ENCODE results near the gene ANXA3.

ANXA3 gene

GRCh38 chr4:78558410-78558809, 6.8 kb downstream of the ANXA3 start:
- Histone ChIP-seq H3K4me1 (ENCODE audit: control insufficient read depth, insufficient read depth, low read length) (peaks cover 17% of the 10 kb centered on the region), H3K9ac (ENCODE audit: low read length in 2 of 2) (no peak overlapping the region), H3K27ac (ENCODE audit: low read length) (no peak overlapping the region), H3K9me3 (ENCODE audit: control insufficient read depth in 2 of 2, low read length in 2 of 2) (no peaks in the 10 kb centered on the region), H3K36me3 (ENCODE audit: control insufficient read depth in 2 of 2, insufficient read depth in 2 of 2, low read length in 2 of 2) (peaks cover 0 to 2% of the 10 kb centered on the region in 2 donors), H3K4me3 (ENCODE audit: low read length in 2 of 2) (no peak overlapping the region), H3K27me3 (ENCODE audit: control insufficient read depth in 1 of 2, insufficient read depth in 2 of 2, low read length in 2 of 2) (no peaks in the 10 kb centered on the region)

- H3K36me3 ChIP-seq (ENCODE audit: control insufficient read depth in 2 of 2, insufficient read depth in 2 of 2, low read length in 2 of 2) = no peaks in the 10 kb centered on the region
- H3K9ac ChIP-seq (ENCODE audit: low read length in 2 of 2) = no peak overlapping the region
- peaks cover 13% of the 10 kb centered on the region for H3K4me1 ChIP-seq (ENCODE audit: control insufficient read depth, insufficient read depth, low read length)
- no peak overlapping the region for H3K4me3 ChIP-seq (ENCODE audit: low read length in 2 of 2)
- H3K27me3 ChIP-seq (ENCODE audit: control insufficient read depth in 1 of 2, insufficient read depth in 2 of 2, low read length in 2 of 2) = no peaks in the 10 kb centered on the region
- H3K27ac ChIP-seq (ENCODE audit: low read length) = peak overlapping the region; percentile 42
- no peaks in the 10 kb centered on the region for H3K9me3 ChIP-seq (ENCODE audit: control insufficient read depth in 2 of 2, low read length in 2 of 2)
Measured at GRCh38 chr4:78560296-78560963, 8.9 kb downstream of the ANXA3 start.

GRCh38 chr4:78561677-78562076, 10.1 kb downstream of the ANXA3 start:
- Histone ChIP-seq H3K4me1 (ENCODE audit: control insufficient read depth, insufficient read depth, low read length) (peaks cover 16% of the 10 kb centered on the region), H3K27ac (ENCODE audit: low read length) (peak overlapping the region; percentile 18)

GRCh38 chr4:78562687-78563086, 11.1 kb downstream of the ANXA3 start:
- Histone ChIP-seq H3K27me3 (ENCODE audit: control insufficient read depth in 1 of 2, insufficient read depth in 2 of 2, low read length in 2 of 2) (no peaks in the 10 kb centered on the region), H3K4me1 (ENCODE audit: control insufficient read depth, insufficient read depth, low read length) (peaks cover 16% of the 10 kb centered on the region), H3K36me3 (ENCODE audit: control insufficient read depth in 2 of 2, insufficient read depth in 2 of 2, low read length in 2 of 2) (no peaks in the 10 kb centered on the region), H3K27ac (ENCODE audit: low read length) (no peak overlapping the region), H3K4me3 (ENCODE audit: low read length in 2 of 2) (no peak overlapping the region), H3K9me3 (ENCODE audit: control insufficient read depth in 2 of 2, low read length in 2 of 2) (no peaks in the 10 kb centered on the region), H3K9ac (ENCODE audit: low read length in 2 of 2) (no peak overlapping the region)

More at GRCh38 chr4:78561677-78562076, 10.1 kb downstream of the ANXA3 start:
- Histone ChIP-seq H3K36me3 (ENCODE audit: control insufficient read depth in 2 of 2, insufficient read depth in 2 of 2, low read length in 2 of 2) (no peaks in the 10 kb centered on the region), H3K9ac (ENCODE audit: low read length in 2 of 2) (no peak overlapping the region), H3K9me3 (ENCODE audit: control insufficient read depth in 2 of 2, low read length in 2 of 2) (no peaks in the 10 kb centered on the region), H3K27me3 (ENCODE audit: control insufficient read depth in 1 of 2, insufficient read depth in 2 of 2, low read length in 2 of 2) (no peaks in the 10 kb centered on the region), H3K4me3 (ENCODE audit: low read length in 2 of 2) (peak overlapping the region in 1 of 2 donors; percentile 17)

- Histone ChIP-seq H3K4me3 (ENCODE audit: low read length in 2 of 2) (no peak overlapping the region), H3K9me3 (ENCODE audit: control insufficient read depth in 2 of 2, low read length in 2 of 2) (no peaks in the 10 kb centered on the region), H3K27ac (ENCODE audit: low read length) (peak overlapping the region; percentile 19), H3K9ac (ENCODE audit: low read length in 2 of 2) (no peak overlapping the region), H3K27me3 (ENCODE audit: control insufficient read depth in 1 of 2, insufficient read depth in 2 of 2, low read length in 2 of 2) (no peaks in the 10 kb centered on the region), H3K36me3 (ENCODE audit: control insufficient read depth in 2 of 2, insufficient read depth in 2 of 2, low read length in 2 of 2) (no peaks in the 10 kb centered on the region), H3K4me1 (ENCODE audit: control insufficient read depth, insufficient read depth, low read length) (peaks cover 11% of the 10 kb centered on the region)
Measured at GRCh38 chr4:78565971-78566372, 14.4 kb downstream of the ANXA3 start.

- Histone ChIP-seq H3K27ac (ENCODE audit: low read length) (peak overlapping the region; percentile 19), H3K36me3 (ENCODE audit: control insufficient read depth in 2 of 2, insufficient read depth in 2 of 2, low read length in 2 of 2) (no peaks in the 10 kb centered on the region), H3K27me3 (ENCODE audit: control insufficient read depth in 1 of 2, insufficient read depth in 2 of 2, low read length in 2 of 2) (no peaks in the 10 kb centered on the region), H3K9ac (ENCODE audit: low read length in 2 of 2) (no peak overlapping the region), H3K4me1 (ENCODE audit: control insufficient read depth, insufficient read depth, low read length) (peaks cover 6% of the 10 kb centered on the region), H3K4me3 (ENCODE audit: low read length in 2 of 2) (no peak overlapping the region), H3K9me3 (ENCODE audit: control insufficient read depth in 2 of 2, low read length in 2 of 2) (no peaks in the 10 kb centered on the region)
Measured at GRCh38 chr4:78566834-78567499, 15.4 kb downstream of the ANXA3 start.

- no peaks in the 10 kb centered on the region for H3K9me3 ChIP-seq (ENCODE audit: control insufficient read depth in 2 of 2, low read length in 2 of 2)
- peaks cover 6% of the 10 kb centered on the region for H3K4me1 ChIP-seq (ENCODE audit: control insufficient read depth, insufficient read depth, low read length)
- no peak overlapping the region for H3K27ac ChIP-seq (ENCODE audit: low read length)
- H3K9ac ChIP-seq (ENCODE audit: low read length in 2 of 2) = no peak overlapping the region
- H3K27me3 ChIP-seq (ENCODE audit: control insufficient read depth in 1 of 2, insufficient read depth in 2 of 2, low read length in 2 of 2) = no peaks in the 10 kb centered on the region
- H3K4me3 ChIP-seq (ENCODE audit: low read length in 2 of 2) = no peak overlapping the region
- no peaks in the 10 kb centered on the region for H3K36me3 ChIP-seq (ENCODE audit: control insufficient read depth in 2 of 2, insufficient read depth in 2 of 2, low read length in 2 of 2)
Measured at GRCh38 chr4:78567500-78568060, 16.0 kb downstream of the ANXA3 start.

- Histone ChIP-seq H3K27me3 (ENCODE audit: control insufficient read depth in 1 of 2, insufficient read depth in 2 of 2, low read length in 2 of 2) (no peaks in the 10 kb centered on the region), H3K9me3 (ENCODE audit: control insufficient read depth in 2 of 2, low read length in 2 of 2) (no peaks in the 10 kb centered on the region), H3K4me3 (ENCODE audit: low read length in 2 of 2) (no peak overlapping the region), H3K9ac (ENCODE audit: low read length in 2 of 2) (no peak overlapping the region), H3K4me1 (ENCODE audit: control insufficient read depth, insufficient read depth, low read length) (peaks cover 6% of the 10 kb centered on the region), H3K36me3 (ENCODE audit: control insufficient read depth in 2 of 2, insufficient read depth in 2 of 2, low read length in 2 of 2) (peaks cover 0 to 2% of the 10 kb centered on the region in 2 donors), H3K27ac (ENCODE audit: low read length) (no peak overlapping the region)
Measured at GRCh38 chr4:78568640-78569305, 17.2 kb downstream of the ANXA3 start.

- Histone ChIP-seq H3K4me3 (ENCODE audit: low read length in 2 of 2) (no peak overlapping the region), H3K9me3 (ENCODE audit: control insufficient read depth in 2 of 2, low read length in 2 of 2) (no peaks in the 10 kb centered on the region), H3K9ac (ENCODE audit: low read length in 2 of 2) (no peak overlapping the region), H3K4me1 (ENCODE audit: control insufficient read depth, insufficient read depth, low read length) (peaks cover 6% of the 10 kb centered on the region), H3K36me3 (ENCODE audit: control insufficient read depth in 2 of 2, insufficient read depth in 2 of 2, low read length in 2 of 2) (peaks cover 0 to 2% of the 10 kb centered on the region in 2 donors), H3K27ac (ENCODE audit: low read length) (no peak overlapping the region), H3K27me3 (ENCODE audit: control insufficient read depth in 1 of 2, insufficient read depth in 2 of 2, low read length in 2 of 2) (no peaks in the 10 kb centered on the region)
Measured at GRCh38 chr4:78569306-78569821, 17.8 kb downstream of the ANXA3 start.

GRCh38 chr4:78570117-78570516, 18.5 kb downstream of the ANXA3 start:
- H3K27me3 ChIP-seq (ENCODE audit: control insufficient read depth in 1 of 2, insufficient read depth in 2 of 2, low read length in 2 of 2) = no peaks in the 10 kb centered on the region
- H3K4me1 ChIP-seq (ENCODE audit: control insufficient read depth, insufficient read depth, low read length) = peaks cover 6% of the 10 kb centered on the region
- no peak overlapping the region for H3K27ac ChIP-seq (ENCODE audit: low read length)
- no peaks in the 10 kb centered on the region for H3K9me3 ChIP-seq (ENCODE audit: control insufficient read depth in 2 of 2, low read length in 2 of 2)
- H3K4me3 ChIP-seq (ENCODE audit: low read length in 2 of 2) = no peak overlapping the region
- peaks cover 0 to 5% of the 10 kb centered on the region in 2 donors for H3K36me3 ChIP-seq (ENCODE audit: control insufficient read depth in 2 of 2, insufficient read depth in 2 of 2, low read length in 2 of 2)
- H3K9ac ChIP-seq (ENCODE audit: low read length in 2 of 2) = no peak overlapping the region

Data from stomach smooth muscle (tissue), 2 donors.